ENCODE results near the gene ZNF697.
"Not testable (repeated sequence)": the region's sequence is repeated elsewhere in the genome, so short reads cannot be mapped to it uniquely, and the experiment has no call there.

Gene ZNF697

DNA sequence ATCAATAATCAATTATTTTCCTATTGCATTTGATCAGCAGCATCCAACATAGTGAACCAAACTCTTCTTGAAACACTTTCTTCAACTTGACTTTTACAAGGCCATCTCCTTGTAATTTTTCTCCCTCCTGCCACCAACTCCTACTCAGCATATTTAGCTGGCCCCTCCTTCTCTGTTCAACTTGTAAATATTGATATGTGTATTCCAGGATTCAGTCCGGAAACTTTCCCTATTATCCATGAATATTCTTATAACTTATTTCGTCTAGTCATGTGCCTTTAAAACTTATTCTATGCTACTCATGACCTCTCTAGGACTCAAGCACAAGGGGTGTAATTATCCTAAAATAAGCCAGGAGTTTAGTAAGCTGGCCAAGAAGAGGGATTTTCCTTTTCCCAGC, 52.9 kb downstream of the ZNF697 start:
- H3K27ac ChIP-seq (ENCODE audit: low read depth, low read length) = no peak overlapping the region
- H3K36me3 ChIP-seq (ENCODE audit: control insufficient read depth in 5 of 5, insufficient read depth in 5 of 5, low read length in 5 of 5) = peaks cover 0 to 4% (median 0%) of the 10 kb centered on the region in 5 donors
- H3K9me3 ChIP-seq (ENCODE audit: control insufficient read depth in 5 of 5, low read length in 5 of 5) = peaks cover 0 to 2% (median 0%) of the 10 kb centered on the region in 5 donors
- H3K4me3 ChIP-seq (ENCODE audit: low read depth in 1 of 5, low read length in 5 of 5) = no peak overlapping the region
- H3K4me1 ChIP-seq (ENCODE audit: control insufficient read depth in 5 of 5, insufficient read depth in 5 of 5, low read length in 5 of 5) = peaks cover 0 to 9% (median 6%) of the 10 kb centered on the region in 5 donors
- no peak overlapping the region for H3K9ac ChIP-seq (ENCODE audit: low read length in 5 of 5)
- H3K27me3 ChIP-seq (ENCODE audit: control insufficient read depth in 5 of 5, insufficient read depth in 4 of 5, low read length in 5 of 5) = no peaks in the 10 kb centered on the region

DNA sequence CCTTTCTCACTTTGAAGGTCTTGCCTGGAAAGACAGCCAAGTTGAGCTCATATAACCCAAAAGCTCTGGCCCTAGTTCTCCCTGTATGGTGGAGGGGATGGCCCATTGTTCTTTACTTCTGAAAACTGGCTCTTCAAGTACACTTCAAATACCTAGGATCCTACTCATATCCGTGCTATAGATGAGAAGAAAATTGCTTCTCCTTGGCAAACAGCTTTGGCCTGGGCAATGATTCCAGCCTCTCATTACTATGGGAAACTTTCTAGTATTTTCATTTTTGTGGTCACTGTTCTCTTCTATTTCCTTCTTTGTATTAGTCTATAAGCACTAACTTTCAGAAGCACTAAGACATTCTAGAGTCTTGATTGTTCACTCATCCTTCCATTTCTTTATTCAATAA, 53.7 kb downstream of the ZNF697 start:
- Histone ChIP-seq H3K9ac (ENCODE audit: low read length in 5 of 5) (no peak overlapping the region), H3K27ac (ENCODE audit: low read depth, low read length) (no peak overlapping the region), H3K4me3 (ENCODE audit: low read depth in 1 of 5, low read length in 5 of 5) (no peak overlapping the region), H3K36me3 (ENCODE audit: control insufficient read depth in 5 of 5, insufficient read depth in 5 of 5, low read length in 5 of 5) (peaks cover 0 to 4% (median 0%) of the 10 kb centered on the region in 5 donors), H3K27me3 (ENCODE audit: control insufficient read depth in 5 of 5, insufficient read depth in 4 of 5, low read length in 5 of 5) (no peaks in the 10 kb centered on the region), H3K4me1 (ENCODE audit: control insufficient read depth in 5 of 5, insufficient read depth in 5 of 5, low read length in 5 of 5) (peaks cover 0 to 9% (median 6%) of the 10 kb centered on the region in 5 donors), H3K9me3 (ENCODE audit: control insufficient read depth in 5 of 5, low read length in 5 of 5) (peaks cover 0 to 2% (median 0%) of the 10 kb centered on the region in 5 donors)

DNA sequence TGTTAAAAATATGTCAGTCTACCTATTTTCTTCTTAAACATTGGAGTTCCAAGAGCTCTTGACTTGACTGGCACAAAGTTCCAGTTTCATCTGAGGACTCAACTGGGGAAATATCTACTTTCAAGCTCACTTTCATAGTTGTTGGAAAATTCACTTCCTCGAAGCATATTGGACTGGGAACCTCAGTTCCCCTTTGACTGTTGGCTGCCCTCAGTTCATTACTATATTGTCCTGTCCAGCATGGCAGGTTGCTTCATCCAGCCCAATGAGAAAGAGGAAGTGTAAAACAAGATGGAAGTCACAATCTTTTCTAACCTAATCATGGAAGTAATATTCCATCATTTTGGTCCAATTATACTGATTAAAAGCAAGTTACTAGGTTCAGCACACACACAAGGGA, 54.3 kb downstream of the ZNF697 start:
- no peaks in the 10 kb centered on the region for H3K27me3 ChIP-seq (ENCODE audit: control insufficient read depth in 5 of 5, insufficient read depth in 4 of 5, low read length in 5 of 5)
- H3K27ac ChIP-seq (ENCODE audit: low read depth, low read length) = no peak overlapping the region
- H3K4me1 ChIP-seq (ENCODE audit: control insufficient read depth in 5 of 5, insufficient read depth in 5 of 5, low read length in 5 of 5) = peaks cover 0 to 9% (median 6%) of the 10 kb centered on the region in 5 donors
- H3K9me3 ChIP-seq (ENCODE audit: control insufficient read depth in 5 of 5, low read length in 5 of 5) = peaks cover 0 to 2% (median 0%) of the 10 kb centered on the region in 5 donors
- H3K36me3 ChIP-seq (ENCODE audit: control insufficient read depth in 5 of 5, insufficient read depth in 5 of 5, low read length in 5 of 5) = peaks cover 0 to 4% (median 0%) of the 10 kb centered on the region in 5 donors
- H3K9ac ChIP-seq (ENCODE audit: low read length in 5 of 5) = no peak overlapping the region
- no peak overlapping the region for H3K4me3 ChIP-seq (ENCODE audit: low read depth in 1 of 5, low read length in 5 of 5)

DNA sequence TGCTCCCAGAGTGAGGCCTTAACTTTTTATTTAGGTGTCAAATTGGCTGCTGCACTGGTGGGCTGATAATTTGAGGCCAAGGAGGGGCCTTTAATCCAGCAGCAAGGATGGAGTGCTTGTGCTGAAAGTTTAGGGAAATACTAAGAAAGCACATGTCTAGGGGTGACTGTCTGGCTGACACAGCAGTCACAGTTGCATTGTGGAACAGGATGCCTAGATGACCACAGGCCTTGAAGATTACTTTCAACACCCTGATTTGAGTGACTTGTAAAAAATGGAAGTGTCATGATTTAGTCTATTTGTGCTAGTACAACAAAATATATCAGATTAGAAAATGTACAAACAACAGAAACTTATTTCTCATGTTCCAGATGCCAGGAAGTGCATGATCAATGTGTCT, 57.7 kb downstream of the ZNF697 start:
- H3K36me3 ChIP-seq (ENCODE audit: control insufficient read depth in 5 of 5, insufficient read depth in 5 of 5, low read length in 5 of 5) = no peaks in the 10 kb centered on the region
- no peak overlapping the region for H3K27ac ChIP-seq (ENCODE audit: low read depth, low read length)
- H3K4me3 ChIP-seq (ENCODE audit: low read depth in 1 of 5, low read length in 5 of 5) = no peak overlapping the region
- H3K27me3 ChIP-seq (ENCODE audit: control insufficient read depth in 5 of 5, insufficient read depth in 4 of 5, low read length in 5 of 5) = no peaks in the 10 kb centered on the region
- H3K4me1 ChIP-seq (ENCODE audit: control insufficient read depth in 5 of 5, insufficient read depth in 5 of 5, low read length in 5 of 5) = peaks cover 0 to 12% (median 6%) of the 10 kb centered on the region in 5 donors
- H3K9me3 ChIP-seq (ENCODE audit: control insufficient read depth in 5 of 5, low read length in 5 of 5) = peaks cover 0 to 2% (median 0%) of the 10 kb centered on the region in 5 donors
- no peak overlapping the region for H3K9ac ChIP-seq (ENCODE audit: low read length in 5 of 5)

DNA sequence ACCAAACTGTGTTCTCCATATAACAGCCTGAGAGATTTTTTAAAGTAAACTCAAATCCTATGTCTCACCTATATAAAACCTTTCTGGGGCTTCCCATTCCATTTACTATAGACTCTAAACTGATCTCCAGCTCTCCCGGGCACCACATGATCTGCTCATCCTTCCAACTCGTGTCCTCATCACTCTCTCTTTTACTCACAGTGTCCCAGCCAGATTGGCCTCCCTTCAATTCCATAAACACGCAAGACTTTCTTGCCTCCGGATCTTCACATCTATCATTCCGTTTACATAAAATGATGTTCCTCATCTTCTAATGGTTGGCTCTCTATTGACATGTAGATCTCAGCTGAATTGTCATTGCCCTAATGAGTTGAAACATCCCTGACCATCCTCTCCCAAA, 59.4 kb downstream of the ZNF697 start:
- peaks cover 0 to 12% (median 6%) of the 10 kb centered on the region in 5 donors for H3K4me1 ChIP-seq (ENCODE audit: control insufficient read depth in 5 of 5, insufficient read depth in 5 of 5, low read length in 5 of 5)
- no peak overlapping the region for H3K9ac ChIP-seq (ENCODE audit: low read length in 5 of 5)
- H3K27me3 ChIP-seq (ENCODE audit: control insufficient read depth in 5 of 5, insufficient read depth in 4 of 5, low read length in 5 of 5) = no peaks in the 10 kb centered on the region
- H3K36me3 ChIP-seq (ENCODE audit: control insufficient read depth in 5 of 5, insufficient read depth in 5 of 5, low read length in 5 of 5) = no peaks in the 10 kb centered on the region
- H3K4me3 ChIP-seq (ENCODE audit: low read depth in 1 of 5, low read length in 5 of 5) = no peak overlapping the region
- H3K27ac ChIP-seq (ENCODE audit: low read depth, low read length) = no peak overlapping the region
- no peaks in the 10 kb centered on the region for H3K9me3 ChIP-seq (ENCODE audit: control insufficient read depth in 5 of 5, low read length in 5 of 5)

DNA sequence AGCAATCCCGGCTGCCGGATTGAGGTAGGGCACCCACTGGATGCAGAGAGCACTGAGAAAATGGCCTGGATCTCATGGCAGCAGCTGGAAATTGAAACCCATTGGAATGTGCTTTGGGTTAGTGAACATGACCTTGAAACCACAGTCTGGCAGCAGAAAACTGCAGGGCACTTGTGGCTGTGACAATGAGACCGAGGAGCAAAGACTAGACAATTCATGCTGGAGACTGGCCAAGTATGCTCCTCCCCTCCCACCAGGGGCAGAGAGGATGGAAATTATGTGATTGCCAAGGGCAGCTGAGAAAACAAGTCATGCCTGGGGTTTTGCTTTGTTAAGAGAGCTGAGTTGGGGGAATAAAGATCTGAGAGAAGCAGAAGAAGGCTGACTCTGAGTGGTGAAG, 60.7 kb downstream of the ZNF697 start:
- no peak overlapping the region for H3K27ac ChIP-seq (ENCODE audit: low read depth, low read length)
- no peaks in the 10 kb centered on the region for H3K9me3 ChIP-seq (ENCODE audit: control insufficient read depth in 5 of 5, low read length in 5 of 5)
- peaks cover 0 to 12% (median 6%) of the 10 kb centered on the region in 5 donors for H3K4me1 ChIP-seq (ENCODE audit: control insufficient read depth in 5 of 5, insufficient read depth in 5 of 5, low read length in 5 of 5)
- no peaks in the 10 kb centered on the region for H3K36me3 ChIP-seq (ENCODE audit: control insufficient read depth in 5 of 5, insufficient read depth in 5 of 5, low read length in 5 of 5)
- H3K4me3 ChIP-seq (ENCODE audit: low read depth in 1 of 5, low read length in 5 of 5) = no peak overlapping the region
- H3K27me3 ChIP-seq (ENCODE audit: control insufficient read depth in 5 of 5, insufficient read depth in 4 of 5, low read length in 5 of 5) = no peaks in the 10 kb centered on the region
- H3K9ac ChIP-seq (ENCODE audit: low read length in 5 of 5) = no peak overlapping the region

DNA sequence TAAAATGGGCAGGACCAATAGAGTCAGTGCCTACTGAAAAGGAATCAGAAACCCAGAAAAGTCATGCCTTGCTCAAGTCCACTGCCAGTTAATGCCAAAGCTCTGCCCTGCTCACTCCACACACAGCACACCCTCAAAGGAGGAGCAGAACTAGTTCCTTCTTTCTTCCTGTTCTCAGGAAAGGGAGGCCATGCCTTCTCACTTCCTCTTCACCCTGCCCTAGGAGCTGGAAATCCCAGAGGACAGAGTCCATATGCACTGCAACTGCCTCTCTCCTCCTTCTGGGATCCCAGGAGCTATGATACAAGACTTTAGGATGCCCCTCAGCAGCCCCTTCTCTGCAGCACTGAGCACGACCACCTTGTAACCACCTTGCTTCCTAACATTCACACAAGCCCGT, 62.3 kb downstream of the ZNF697 start:
- H3K36me3 ChIP-seq (ENCODE audit: control insufficient read depth in 5 of 5, insufficient read depth in 5 of 5, low read length in 5 of 5); H3K27ac ChIP-seq (ENCODE audit: low read depth, low read length); H3K9me3 ChIP-seq (ENCODE audit: control insufficient read depth in 5 of 5, low read length in 5 of 5); H3K27me3 ChIP-seq (ENCODE audit: control insufficient read depth in 5 of 5, insufficient read depth in 4 of 5, low read length in 5 of 5); H3K4me1 ChIP-seq (ENCODE audit: control insufficient read depth in 5 of 5, insufficient read depth in 5 of 5, low read length in 5 of 5); H3K9ac ChIP-seq (ENCODE audit: low read length in 5 of 5); H3K4me3 ChIP-seq (ENCODE audit: low read depth in 1 of 5, low read length in 5 of 5): not testable (repeated sequence)

DNA sequence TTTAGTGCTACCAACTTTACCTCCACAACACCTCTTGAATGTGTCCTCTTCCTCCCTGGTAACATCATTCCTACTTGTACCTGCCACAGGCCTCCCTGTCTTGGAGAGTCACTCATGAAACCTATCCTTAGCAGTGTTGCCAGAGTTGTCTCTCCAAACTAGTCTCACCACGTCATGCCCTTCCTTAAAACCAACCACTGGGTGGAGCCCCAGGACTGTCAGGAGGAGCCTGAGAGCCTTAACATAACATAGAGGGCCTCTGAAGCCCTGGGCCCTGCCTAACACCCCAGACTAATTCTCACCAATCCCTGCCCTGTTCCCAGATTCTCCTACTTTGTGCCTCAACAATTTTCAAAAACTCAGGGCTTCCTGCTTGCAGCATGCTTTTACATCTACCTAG, 65.3 kb downstream of the ZNF697 start:
- H3K36me3 ChIP-seq (ENCODE audit: control insufficient read depth in 5 of 5, insufficient read depth in 5 of 5, low read length in 5 of 5) = no peaks in the 10 kb centered on the region
- H3K4me3 ChIP-seq (ENCODE audit: low read depth in 1 of 5, low read length in 5 of 5) = no peak overlapping the region
- H3K9me3 ChIP-seq (ENCODE audit: control insufficient read depth in 5 of 5, low read length in 5 of 5) = no peaks in the 10 kb centered on the region
- H3K27ac ChIP-seq (ENCODE audit: low read depth, low read length) = no peak overlapping the region
- H3K9ac ChIP-seq (ENCODE audit: low read length in 5 of 5) = no peak overlapping the region
- H3K4me1 ChIP-seq (ENCODE audit: control insufficient read depth in 5 of 5, insufficient read depth in 5 of 5, low read length in 5 of 5) = peaks cover 0 to 4% (median 0%) of the 10 kb centered on the region in 5 donors
- H3K27me3 ChIP-seq (ENCODE audit: control insufficient read depth in 5 of 5, insufficient read depth in 4 of 5, low read length in 5 of 5) = no peaks in the 10 kb centered on the region

DNA sequence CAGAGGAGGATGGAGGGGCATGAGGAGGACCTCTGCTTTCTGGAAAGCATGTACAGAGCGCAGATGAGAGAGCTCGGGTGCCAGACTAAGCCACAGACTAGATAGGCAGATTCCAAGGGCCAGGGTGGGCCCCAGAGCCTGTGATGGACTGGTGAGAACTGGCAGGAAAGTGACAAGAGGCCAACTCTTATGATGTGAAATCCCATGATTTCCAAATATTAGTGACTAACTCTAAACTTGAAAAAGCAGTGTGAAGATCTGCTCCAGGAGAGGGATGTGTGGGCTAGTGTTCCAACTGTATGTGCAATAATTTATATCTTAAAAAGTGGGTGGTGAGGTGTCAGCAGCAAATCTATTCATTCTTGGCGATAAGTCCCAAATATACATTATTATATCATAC, 67.0 kb downstream of the ZNF697 start:
- not testable (repeated sequence) for H3K27ac ChIP-seq (ENCODE audit: low read depth, low read length); H3K36me3 ChIP-seq (ENCODE audit: control insufficient read depth in 5 of 5, insufficient read depth in 5 of 5, low read length in 5 of 5); H3K4me1 ChIP-seq (ENCODE audit: control insufficient read depth in 5 of 5, insufficient read depth in 5 of 5, low read length in 5 of 5); H3K4me3 ChIP-seq (ENCODE audit: low read depth in 1 of 5, low read length in 5 of 5); H3K9ac ChIP-seq (ENCODE audit: low read length in 5 of 5); H3K9me3 ChIP-seq (ENCODE audit: control insufficient read depth in 5 of 5, low read length in 5 of 5); H3K27me3 ChIP-seq (ENCODE audit: control insufficient read depth in 5 of 5, insufficient read depth in 4 of 5, low read length in 5 of 5)

DNA sequence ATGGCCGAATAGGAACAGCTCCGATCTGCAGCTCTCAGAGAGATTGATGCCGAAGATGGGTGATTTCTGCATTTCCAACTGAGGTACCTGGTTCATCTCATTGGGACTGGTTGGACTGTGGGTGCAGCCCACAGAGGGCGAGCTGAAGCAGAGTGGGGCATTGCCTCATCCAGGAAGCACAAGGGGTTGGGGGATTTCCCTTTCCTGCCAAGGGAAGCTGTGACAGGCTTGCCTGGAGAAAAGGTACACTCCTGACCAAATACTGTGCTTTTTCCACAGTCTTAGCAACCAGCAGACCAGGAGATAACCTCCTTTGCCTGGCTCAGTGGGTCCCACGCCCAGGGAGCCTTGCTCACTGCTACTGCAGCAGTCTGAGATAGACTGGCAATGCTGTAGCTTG, 74.2 kb downstream of the ZNF697 start:
- no peaks in the 10 kb centered on the region for H3K36me3 ChIP-seq (ENCODE audit: control insufficient read depth in 5 of 5, insufficient read depth in 5 of 5, low read length in 5 of 5)
- H3K9ac ChIP-seq (ENCODE audit: low read length in 5 of 5) = no peak overlapping the region
- no peak overlapping the region for H3K27ac ChIP-seq (ENCODE audit: low read depth, low read length)
- H3K4me3 ChIP-seq (ENCODE audit: low read depth in 1 of 5, low read length in 5 of 5) = no peak overlapping the region
- no peaks in the 10 kb centered on the region for H3K9me3 ChIP-seq (ENCODE audit: control insufficient read depth in 5 of 5, low read length in 5 of 5)
- no peaks in the 10 kb centered on the region for H3K27me3 ChIP-seq (ENCODE audit: control insufficient read depth in 5 of 5, insufficient read depth in 4 of 5, low read length in 5 of 5)
- H3K4me1 ChIP-seq (ENCODE audit: control insufficient read depth in 5 of 5, insufficient read depth in 5 of 5, low read length in 5 of 5) = peaks cover 0 to 9% (median 2%) of the 10 kb centered on the region in 5 donors

Measured in subcutaneous abdominal adipose tissue (tissue), 5 donors.